NCI-H2081 treated with DMSO at 0.1 percent for 48 hours (cell line): Measurements from ENCODE around the gene NDE1.

Experiments
- DNase-seq: peaks from one replicate; lab custom pipeline; 2025; lab: John Stamatoyannopoulos, UW

The NDE1 gene

GRCh38 chr16:15770107-15770506 is 120.1 kb downstream of the NDE1 start:
- no peak for DNase-seq

- DNase-seq, result no peak
These were observed 120.5 kb downstream of the NDE1 start for GRCh38 chr16:15770512-15770911.

GRCh38 chr16:15771694-15772093 is 121.6 kb downstream of the NDE1 start:
- DNase-seq, result no peak

DNA sequence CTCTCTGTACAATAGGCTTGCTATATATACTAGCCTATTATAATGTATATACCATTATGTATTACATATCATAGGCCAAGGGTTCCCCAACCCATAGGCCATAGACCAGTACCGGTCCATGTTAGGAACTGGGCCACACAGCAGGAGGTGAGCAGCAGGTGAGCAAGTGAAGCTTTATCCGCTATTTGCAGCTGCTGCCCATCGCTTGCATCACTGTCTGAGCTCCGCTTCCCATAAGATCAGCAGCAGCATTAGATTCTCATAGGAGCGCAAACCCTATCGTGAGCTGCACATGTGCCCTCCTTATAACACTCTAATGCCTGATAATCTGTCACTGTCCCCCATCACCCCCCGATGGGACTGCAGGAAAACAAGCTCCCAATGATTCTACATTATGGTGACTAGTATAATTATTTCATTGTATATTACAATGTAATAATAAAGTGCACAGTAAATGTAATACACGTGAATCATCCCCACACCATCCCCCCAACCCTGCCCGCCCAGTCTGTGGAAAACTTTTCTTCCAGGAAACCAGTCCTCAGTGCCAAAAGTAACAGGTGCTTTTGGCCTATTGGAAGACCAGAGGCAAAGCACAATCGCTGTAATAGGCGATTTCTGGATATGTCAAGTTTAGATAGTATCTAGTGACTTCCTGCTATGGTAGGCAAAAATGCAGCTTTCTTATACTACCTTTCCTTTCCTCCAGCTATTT is 122.7 kb downstream of the NDE1 start:
- no peak for DNase-seq

DNA sequence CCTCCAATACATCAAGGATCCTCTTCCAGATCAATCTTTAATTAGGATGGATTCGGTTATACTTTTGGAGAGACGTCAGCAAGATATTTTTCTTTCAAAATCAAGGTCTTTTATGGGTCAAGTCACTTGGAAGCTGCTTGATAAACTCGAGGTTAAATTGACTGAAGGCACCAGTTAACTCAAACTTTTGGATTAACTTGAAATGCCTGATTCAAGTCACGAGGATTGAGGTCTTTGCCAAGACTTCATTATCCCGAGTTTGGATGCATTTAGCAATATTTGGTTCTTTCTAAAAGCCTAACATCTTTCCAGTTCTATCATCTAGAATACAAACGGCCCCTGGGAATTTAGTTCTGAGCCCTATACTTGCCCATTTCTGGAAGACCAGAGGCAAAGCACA is 123.9 kb downstream of the NDE1 start:
- DNase-seq, result no peak

DNA sequence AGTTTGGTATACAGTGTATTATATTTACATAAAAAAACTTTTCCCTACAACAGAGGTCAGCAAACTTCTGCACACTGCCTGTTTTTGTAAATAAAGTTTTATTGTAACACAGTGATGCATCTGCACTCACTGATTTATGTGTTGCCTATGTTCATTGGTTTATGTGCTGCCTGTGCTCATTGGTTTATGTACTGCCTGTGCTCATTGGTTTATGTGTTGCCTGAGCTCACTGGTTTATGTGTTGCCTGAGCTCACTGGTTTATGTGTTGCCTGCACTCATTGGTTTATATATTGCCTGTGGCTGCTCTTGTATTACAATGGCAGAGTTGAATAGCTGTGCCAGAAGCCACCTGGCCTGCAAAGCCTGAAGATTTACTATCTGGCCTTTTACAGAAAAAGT is 125.2 kb downstream of the NDE1 start:
- no peak for DNase-seq

DNA sequence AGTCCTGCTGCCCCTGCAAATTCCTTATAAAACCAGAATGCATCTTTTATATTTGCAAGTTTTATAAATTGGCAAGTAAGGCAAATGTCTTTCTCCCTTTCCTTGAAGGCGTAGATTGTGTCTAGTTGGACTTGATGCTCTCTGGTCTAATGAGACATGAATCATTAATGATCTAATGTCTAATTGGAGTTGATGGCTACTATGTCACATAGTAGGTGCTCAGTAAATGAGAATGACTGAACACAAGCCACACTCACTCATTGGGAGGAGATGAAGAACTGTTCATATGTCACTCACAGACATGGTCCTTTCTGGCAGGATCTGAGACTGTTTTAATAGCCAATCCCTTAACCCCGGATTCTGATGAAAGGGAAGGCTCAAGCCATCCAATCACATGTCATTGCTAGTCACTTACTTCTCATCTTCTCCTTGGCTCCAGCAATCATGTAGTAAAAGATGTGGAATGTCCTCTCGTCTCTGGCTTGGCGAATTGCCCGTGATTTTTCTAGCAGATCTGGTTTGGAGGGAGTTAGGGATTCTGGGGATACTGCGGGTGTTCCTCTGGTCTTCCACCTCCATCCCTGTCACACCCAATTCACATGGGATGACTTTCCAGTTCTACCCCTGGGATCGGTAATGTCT is 125.7 kb downstream of the NDE1 start:
- DNase-seq, result no peak
